A673 (cell line): ENCODE results near the gene ZNF865. TPM values are rescaled to one million over a fixed set of nuclear protein-coding genes. Genes with fewer than 3 reads are reported as not detected.

Source experiments
- BruUV-seq: library from RNA; stranded (reverse); fragments of 400-500 nt; replicated peaks from 2 replicates; lab custom pipeline; 2021; lab: Mats Ljungman, UMichigan
- CTCF ChIA-PET: fragments of 300-600 bp; sonication (Branson Sonifier 250); formaldehyde crosslinking; loops from one replicate; lab custom pipeline; 2022; ENCODE audit warnings: antibody characterized with exemption; lab: Charles Lee
- POLR2A ChIA-PET: fragments of 300-600 bp; sonication (Branson Sonifier 250); formaldehyde crosslinking; loops from one replicate; lab custom pipeline; 2022; ENCODE audit warnings: antibody characterized with exemption; ENCODE audit not compliant: low non-redundant PET; lab: Charles Lee
- DNase-seq: peaks from one replicate; pipeline ENCODE4 v3.0.0-alpha.2; 2015; ENCODE audit warnings: low spot score
- H3K27ac ChIP-seq: fragments of 200-600 bp; sonication (generic); 2 replicates; pipeline ENCODE4 v1.5.1; 2016; ENCODE audit warnings: mixed run types, low read depth, mild to moderate bottlenecking, mixed read lengths, antibody characterized with exemption, low read length; ENCODE audit not compliant: poor library complexity, severe bottlenecking
- H3K27me3 ChIP-seq: fragments of 200-600 bp; sonication (generic); replicated peaks from 2 replicates; pipeline ENCODE4 v1.6.1; 2017; ENCODE audit warnings: mixed run types, low read depth, mild to moderate bottlenecking, mixed read lengths, antibody characterized with exemption, low read length; ENCODE audit not compliant: insufficient read depth, poor library complexity
- H3K36me3 ChIP-seq: fragments of 200-600 bp; sonication (generic); 2 replicates; pipeline ENCODE4 v1.6.1; 2016; ENCODE audit warnings: mixed run types, mild to moderate bottlenecking, mixed read lengths, antibody characterized with exemption, low read length; ENCODE audit not compliant: insufficient read depth, poor library complexity, severe bottlenecking
- H3K4me1 ChIP-seq: fragments of 200-600 bp; sonication (generic); 2 replicates; pipeline ENCODE4 v1.6.1; 2017; ENCODE audit warnings: mixed run types, mild to moderate bottlenecking, mixed read lengths, antibody characterized with exemption, low read length; ENCODE audit not compliant: insufficient read depth, poor library complexity, severe bottlenecking
- H3K4me3 ChIP-seq: fragments of 200-600 bp; sonication (generic); 2 replicates; pipeline ENCODE4 v1.5.1; 2016; ENCODE audit warnings: low read depth, mixed run types, mild to moderate bottlenecking, mixed read lengths, low read length; ENCODE audit not compliant: poor library complexity, severe bottlenecking
- H3K9me3 ChIP-seq: fragments of 200-600 bp; sonication (generic); 2 replicates; pipeline ENCODE4 v1.6.1; 2016; ENCODE audit warnings: mixed run types, low read depth, mild to moderate bottlenecking, mixed read lengths, antibody characterized with exemption, low read length; ENCODE audit not compliant: poor library complexity, severe bottlenecking
- EZH2 ChIP-seq: fragments of 200-600 bp; sonication (generic); IDR thresholded peaks from 2 replicates; pipeline ENCODE4 v1.6.1; 2017; ENCODE audit warnings: borderline replicate concordance, low read depth, mild to moderate bottlenecking, mixed read lengths, antibody characterized with exemption, low read length; ENCODE audit not compliant: poor library complexity, severe bottlenecking
- intact Hi-C: fragments of 100-400 bp; cut with micrococcal nuclease; formaldehyde crosslinking; loops from one replicate; pipeline ENCODE4 v1.10.0; 2022; ENCODE audit not compliant: unreplicated experiment
- total RNA-seq: library from RNA; stranded (reverse); gene quantifications from 2 replicates; pipeline ENCODE4 v1.2.3, GENCODE V29; 2021
- TF ChIP-seq, protein P1 (sequence below): fragments of 300-800, 200-600 bp; sonication (generic); conservative IDR thresholded peaks from 2 replicates; pipeline ENCODE4 v1.5.1; 2017; ENCODE audit warnings: low read depth, mild to moderate bottlenecking, antibody characterized with exemption, low read length, moderate library complexity, mixed read lengths

ZNF865 gene
- total RNA-seq, 1 experiment from 2014 or later: 16.1 TPM

DNA sequence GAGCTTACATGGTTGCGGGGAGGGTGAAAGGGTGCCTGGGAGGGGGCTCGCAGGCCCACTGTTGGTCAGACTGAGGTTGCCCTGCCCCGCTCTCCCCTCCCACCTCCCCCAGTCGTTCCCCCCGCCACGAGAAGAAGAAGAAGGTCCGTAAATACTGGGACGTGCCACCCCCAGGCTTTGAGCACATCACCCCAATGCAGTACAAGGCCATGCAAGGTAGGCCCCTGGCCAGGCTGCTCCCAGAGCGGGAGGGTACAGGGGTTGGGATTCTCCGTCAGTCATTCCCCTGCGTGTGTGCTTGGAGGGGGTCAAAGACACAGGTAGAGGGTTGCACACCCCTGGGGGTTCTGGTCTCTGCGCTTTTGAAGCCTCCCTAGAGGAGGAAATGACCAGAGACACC, 55.0 kb downstream of the ZNF865 start:
- no peak overlapping the region for H3K27ac ChIP-seq
- ChIA-PET POLR2A (no interaction called here), CTCF (no interaction called here)
- H3K9me3 ChIP-seq: no peaks in the 10 kb centered on the region
- BruUV-seq: no TSS peak
- intact Hi-C loops: no loop called here
- H3K27me3 ChIP-seq: no peaks in the 10 kb centered on the region
- TF ChIP-seq, protein P1, sequence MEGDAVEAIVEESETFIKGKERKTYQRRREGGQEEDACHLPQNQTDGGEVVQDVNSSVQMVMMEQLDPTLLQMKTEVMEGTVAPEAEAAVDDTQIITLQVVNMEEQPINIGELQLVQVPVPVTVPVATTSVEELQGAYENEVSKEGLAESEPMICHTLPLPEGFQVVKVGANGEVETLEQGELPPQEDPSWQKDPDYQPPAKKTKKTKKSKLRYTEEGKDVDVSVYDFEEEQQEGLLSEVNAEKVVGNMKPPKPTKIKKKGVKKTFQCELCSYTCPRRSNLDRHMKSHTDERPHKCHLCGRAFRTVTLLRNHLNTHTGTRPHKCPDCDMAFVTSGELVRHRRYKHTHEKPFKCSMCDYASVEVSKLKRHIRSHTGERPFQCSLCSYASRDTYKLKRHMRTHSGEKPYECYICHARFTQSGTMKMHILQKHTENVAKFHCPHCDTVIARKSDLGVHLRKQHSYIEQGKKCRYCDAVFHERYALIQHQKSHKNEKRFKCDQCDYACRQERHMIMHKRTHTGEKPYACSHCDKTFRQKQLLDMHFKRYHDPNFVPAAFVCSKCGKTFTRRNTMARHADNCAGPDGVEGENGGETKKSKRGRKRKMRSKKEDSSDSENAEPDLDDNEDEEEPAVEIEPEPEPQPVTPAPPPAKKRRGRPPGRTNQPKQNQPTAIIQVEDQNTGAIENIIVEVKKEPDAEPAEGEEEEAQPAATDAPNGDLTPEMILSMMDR: no peak
- no peak for TF ChIP-seq EZH2
- no peak overlapping the region for H3K4me3 ChIP-seq
- H3K36me3 ChIP-seq: peaks cover 64% of the 10 kb centered on the region
- peaks cover 18% of the 10 kb centered on the region for H3K4me1 ChIP-seq
- no peak for DNase-seq

DNA sequence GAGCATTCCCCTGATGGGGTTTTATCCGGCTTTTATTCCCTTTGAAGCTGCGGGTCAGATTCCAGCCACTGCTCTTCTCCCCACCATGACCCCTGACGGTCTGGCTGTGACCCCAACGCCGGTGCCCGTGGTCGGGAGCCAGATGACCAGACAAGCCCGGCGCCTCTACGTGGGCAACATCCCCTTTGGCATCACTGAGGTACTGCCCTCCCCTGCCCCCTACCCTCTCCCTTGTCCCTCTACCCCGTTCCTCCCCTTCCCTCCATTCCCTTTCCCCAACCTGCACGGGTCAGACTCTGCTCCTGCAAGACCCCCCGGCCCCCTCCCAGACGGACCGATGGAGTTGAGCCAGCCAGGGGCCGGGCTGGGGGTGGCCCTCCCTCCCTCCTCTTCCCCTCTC, 55.5 kb downstream of the ZNF865 start:
- TF ChIP-seq, protein P1: no peak
- TF ChIP-seq EZH2: no peak
- DNase-seq: no peak
- Histone ChIP-seq H3K27me3 (no peaks in the 10 kb centered on the region), H3K4me1 (peaks cover 18% of the 10 kb centered on the region), H3K27ac (no peak overlapping the region), H3K4me3 (no peak overlapping the region), H3K36me3 (peaks cover 63% of the 10 kb centered on the region), H3K9me3 (no peaks in the 10 kb centered on the region)
- intact Hi-C loops: no loop called here
- CTCF ChIA-PET: no interaction called here
- POLR2A ChIA-PET: no interaction called here
- no TSS peak for BruUV-seq

DNA sequence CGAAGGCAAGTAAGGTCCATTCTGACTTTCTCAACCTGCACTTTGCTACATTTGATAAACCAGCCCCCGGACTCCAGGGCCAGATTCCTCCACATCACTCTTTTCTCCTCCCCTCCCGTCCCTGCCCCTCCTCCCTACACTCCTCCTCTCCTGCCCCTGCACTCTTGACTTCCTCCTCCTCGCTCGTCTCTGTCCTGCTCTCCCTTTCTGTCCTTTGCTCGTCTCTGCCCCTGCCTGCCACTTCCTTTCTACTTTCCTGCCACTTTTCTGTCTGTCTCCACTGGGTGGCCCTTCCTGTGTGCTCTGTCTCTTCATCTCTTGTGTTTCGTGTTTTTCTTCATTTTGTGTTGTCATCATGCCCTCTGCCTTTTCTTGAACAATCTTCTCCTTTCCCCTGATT, 56.4 kb downstream of the ZNF865 start:
- Histone ChIP-seq H3K27ac (no peak overlapping the region), H3K36me3 (peaks cover 71% of the 10 kb centered on the region), H3K27me3 (no peaks in the 10 kb centered on the region), H3K4me3 (no peak overlapping the region), H3K9me3 (no peaks in the 10 kb centered on the region), H3K4me1 (peaks cover 18% of the 10 kb centered on the region)
- TF ChIP-seq, protein P1: no peak
- TF ChIP-seq EZH2: no peak
- no TSS peak for BruUV-seq
- no peak for DNase-seq
- intact Hi-C loops: no loop called here
- POLR2A ChIA-PET: no interaction called here
- CTCF ChIA-PET: no interaction called here
